Heart left ventricle (tissue), 16 donors: Measurements from ENCODE around the gene KCTD6. TPM values are rescaled to one million over a fixed set of nuclear protein-coding genes. Genes with fewer than 3 reads are reported as not detected.

Experiments
- ATAC-seq, 4 donors: fragments of 200-7000 bp; cut with Tn5 transposase; one replicate each; pipeline ENCODE4 v1.9.1; 2020 to 2022; ENCODE audit warnings: moderate library complexity in 4 of 4, mild to moderate bottlenecking in 3 of 4, moderate number of reproducible peaks in 1 of 4
- DNase-seq, 5 donors: peaks; one replicate each; pipeline ENCODE4 v3.0.0-alpha.2; 2020
- H3K27ac ChIP-seq, 12 donors: fragments of 200-600 bp; sonication (generic) in 4 of 12; one replicate each; pipeline versions ENCODE4 v1.5.0 to v1.8.0; 2016 to 2022; ENCODE audit warnings: mild to moderate bottlenecking in 2 of 12
- H3K27me3 ChIP-seq, 9 donors: fragments of 200-600 bp; sonication (generic) in 2 of 9; one replicate each; pipeline versions ENCODE4 v1.5.1 to v1.8.0; 2016 to 2022; ENCODE audit warnings: mild to moderate bottlenecking in 3 of 9
- H3K36me3 ChIP-seq, 9 donors: fragments of 200-600 bp; sonication (generic) in 2 of 9; one replicate each; pipeline versions ENCODE4 v1.5.0 to v1.8.0; 2018 to 2022; ENCODE audit warnings: mild to moderate bottlenecking in 2 of 9
- H3K4me1 ChIP-seq, 12 donors: fragments of 200-600 bp; sonication (generic) in 4 of 12; one replicate each; pipeline versions ENCODE4 v1.5.0 to v1.8.0; 2016 to 2022; ENCODE audit warnings: mild to moderate bottlenecking in 3 of 12
- H3K4me3 ChIP-seq, 12 donors: fragments of 200-600 bp; sonication (generic) in 4 of 12; one replicate each; pipeline versions ENCODE4 v1.5.0 to v1.8.0; 2017 to 2022; ENCODE audit warnings: mild to moderate bottlenecking in 9 of 12, moderate library complexity in 4 of 12
- H3K9me3 ChIP-seq, 12 donors: fragments of 200-600 bp; sonication (generic) in 4 of 12; one replicate each; pipeline versions ENCODE4 v1.5.0 to v1.8.0; 2016 to 2022; ENCODE audit warnings: mild to moderate bottlenecking in 1 of 12
- CTCF ChIP-seq, 12 donors: fragments of 200-600 bp; sonication (generic) in 4 of 12; IDR thresholded peaks; one replicate each; pipeline versions ENCODE4 v1.5.0 to v1.8.0; 2018 to 2022; ENCODE audit warnings: antibody characterized with exemption in 12 of 12, mild to moderate bottlenecking in 5 of 12
- POLR2A ChIP-seq, 2 donors: fragments of 450-650 bp; IDR thresholded peaks; one replicate each; pipeline ENCODE4 v1.6.1; 2017; ENCODE audit warnings: antibody characterized with exemption in 2 of 2, mild to moderate bottlenecking in 2 of 2, moderate library complexity in 2 of 2
- WGBS, 4 donors: extraction: QIAGEN DNeasy Blood & Tissue Kit in 2 of 4; methylation state at CpG; one replicate each; pipeline versions ENCODE4 v1.1.5 to v1.1.7; 2013 to 2018; 5-methylcytosine and 5-hydroxymethylcytosine counted together
- intact Hi-C, 10 donors: fragments of 100-400 bp; cut with DNase I; formaldehyde crosslinking; loops; one replicate each; pipeline versions ENCODE4 v1.11.1 to v1.14.2; 2022
- polyA plus RNA-seq, 2 donors: library from polyadenylated mRNA; stranded (reverse); fragments of 200-250 nt; gene quantifications; one replicate each; pipeline ENCODE4 v1.2.3, GENCODE V29; 2013
- total RNA-seq, 9 donors: library from RNA; depleted of rRNA in 2 of 9; stranded (reverse); fragments of >200 nt in 2 of 9; fragmentation: NEBNext Ultra II Directional in 3 of 9; extraction: Animal tissue kit (Norgen Biotek cat#: 25700) in 3 of 9; gene quantifications; one replicate each; pipeline versions ENCODE4 v1.1.0 to v1.2.4, GENCODE V29; 2016 to 2023
- donor health status: ischemic (EF 13 %, LVEDD 7.1; RV severe dilation, severe dysfunction).
- donor health status: healthy with polysubstance abuse.
- donor health status: DM: no; HTN: yes; CAD: no.
- donor health status: DM: no; HTN: no; CAD: no.
- donor health status: ischemic (EF 25% LVEDD 6.9; RV normal size, moderate dysfunction).
- donor health status: ischemic (EF 25% LVEDD 5.7; RV mildly dilated, moderate dysfunction).
- donor health status: healthy.
- donor health status: DM: yes; HTN: yes; CAD: no.
- donor health status: ischemic (EF 35%, LVEDD 5.7; RV mildly dilated, moderate dysfunction).
- donor health status: nonischemic (EF 11% LVEDD 7.7; RV severe dilation, severe dysfunction).
- donor health status: DM: yes; HTN: yes; CAD: no.
- donor health status: PGD.
- donor health status: ischemic (EF 29% LVEDD 5.4; RV normal size, mild dysfunction).
- donor health status: nonischemic (EF 23%, LVEDD 6.1; RV moderate dilation, normal function).

Gene KCTD6
- total and polyA plus RNA-seq, 11 donors, result 5.7 to 10.5 (median 6.9) TPM

- 86 to 92% (median 88%) methylated on average over 10 of the region's 10 CpGs for WGBS, 4 donors
Measured at GRCh38 chr3:58539626-58540025, 47.7 kb downstream of the KCTD6 start.

GRCh38 chr3:58540176-58540858 is 48.4 kb downstream of the KCTD6 start:
- no peak for TF ChIP-seq CTCF (IDR thresholded peaks at IDR 0.05)
- TF ChIP-seq POLR2A (IDR thresholded peaks at IDR 0.05), result no peak
- Histone ChIP-seq H3K27ac (no peak overlapping the region), H3K9me3 (no peaks in the 10 kb centered on the region), H3K36me3 (no peaks in the 10 kb centered on the region), H3K4me1 (peaks cover 8 to 29% (median 24%) of the 10 kb centered on the region in 12 donors), H3K4me3 (no peak overlapping the region), H3K27me3 (no peaks in the 10 kb centered on the region)
- no peak for ATAC-seq
- 91 to 95% (median 95%) methylated on average over 8 of the region's 8 CpGs for WGBS, 4 donors
- no peak for DNase-seq
- intact Hi-C loops, result no loop called here

More at GRCh38 chr3:58539626-58540025, 47.7 kb downstream of the KCTD6 start:
- TF ChIP-seq POLR2A (IDR thresholded peaks at IDR 0.05) (no peak), CTCF (IDR thresholded peaks at IDR 0.05) (no peak)
- ATAC-seq, result no peak
- H3K4me1 ChIP-seq, result peaks cover 8 to 30% (median 25%) of the 10 kb centered on the region in 12 donors
- DNase-seq, result no peak
- H3K27me3 ChIP-seq, result no peaks in the 10 kb centered on the region
- intact Hi-C loops, result loop anchor here in 7 of 10 donors (10.0 kb wide), 4 partner anchors 75 to 365 kb away; partner anchors contain the start of gene PDHB (in 3 of the 7)
- peaks cover 0 to 4% (median under 1%) of the 10 kb centered on the region in 9 donors for H3K36me3 ChIP-seq
- H3K27ac ChIP-seq, result no peak overlapping the region
- no peak overlapping the region for H3K4me3 ChIP-seq
- no peaks in the 10 kb centered on the region for H3K9me3 ChIP-seq

- no peaks in the 10 kb centered on the region for H3K36me3 ChIP-seq
- intact Hi-C loops, result no loop called here
- H3K27me3 ChIP-seq, result no peaks in the 10 kb centered on the region
- H3K9me3 ChIP-seq, result no peaks in the 10 kb centered on the region
- TF ChIP-seq CTCF (IDR thresholded peaks at IDR 0.05) (no peak), POLR2A (IDR thresholded peaks at IDR 0.05) (no peak)
- no peak for DNase-seq
- H3K27ac ChIP-seq, result no peak overlapping the region
- no peak for ATAC-seq
- H3K4me3 ChIP-seq, result no peak overlapping the region
- WGBS, 4 donors, result 95% methylated on average over 3 of the region's 3 CpGs
- H3K4me1 ChIP-seq, result no peaks in the 10 kb centered on the region
Measured at GRCh38 chr3:58544541-58544940, 52.6 kb downstream of the KCTD6 start.

GRCh38 chr3:58551636-58552180 is 59.8 kb downstream of the KCTD6 start:
- no peak overlapping the region for H3K4me3 ChIP-seq
- 80 to 83% (median 83%) methylated on average over 4 of the region's 4 CpGs for WGBS, 4 donors
- H3K9me3 ChIP-seq, result peaks cover 0 to 15% (median 0%) of the 10 kb centered on the region in 12 donors
- ATAC-seq (no peak), DNase-seq (no peak)
- no peaks in the 10 kb centered on the region for H3K36me3 ChIP-seq
- TF ChIP-seq CTCF (IDR thresholded peaks at IDR 0.05) (no peak), POLR2A (IDR thresholded peaks at IDR 0.05) (no peak)
- no peaks in the 10 kb centered on the region for H3K4me1 ChIP-seq
- H3K27ac ChIP-seq, result no peak overlapping the region
- H3K27me3 ChIP-seq, result no peaks in the 10 kb centered on the region
- intact Hi-C loops, result no loop called here

Other genes with a start within 250 kb of the KCTD6 start
- 10 to 100 TPM in 8 of 9 donors, 1 to 10 TPM in 1; 9.6 to 32.4 (median 24.0) TPM for gene RPP14, start 185.9 kb upstream of the KCTD6 start, total RNA-seq
- gene RPP14, start 185.9 kb upstream of the KCTD6 start, polyA plus RNA-seq, result 10 to 100 TPM; 18.6 to 27.9 TPM
- 10 to 100 TPM in 6 of 9 donors, 1 to 10 TPM in 3; 5.7 to 21.6 (median 12.4) TPM for gene HTD2, start 185.6 kb upstream of the KCTD6 start, total RNA-seq
- gene HTD2, start 185.6 kb upstream of the KCTD6 start, polyA plus RNA-seq, result 10 to 100 TPM in 1 of 2 donors, 1 to 10 TPM in 1; 2.7 to 19.0 TPM
- gene PXK, start 159.2 kb upstream of the KCTD6 start, total RNA-seq, result 10 to 100 TPM in 7 of 9 donors, 1 to 10 TPM in 2; 8.2 to 24.3 (median 13.6) TPM
- 10 to 100 TPM in 1 of 2 donors, 1 to 10 TPM in 1; 3.4 to 12.1 TPM for gene PXK, start 159.2 kb upstream of the KCTD6 start, polyA plus RNA-seq
- gene PDHB, start 58.3 kb upstream of the KCTD6 start, total RNA-seq, result 100 to 1,000 TPM; 154 to 274 (median 192) TPM
- 100 to 1,000 TPM; 133 to 257 TPM for gene PDHB, start 58.3 kb upstream of the KCTD6 start, polyA plus RNA-seq
- 10 to 100 TPM; 17.6 to 41.9 (median 31.1) TPM for gene ACOX2, start 45.1 kb downstream of the KCTD6 start, total RNA-seq
- 10 to 100 TPM in 1 of 2 donors, 1 to 10 TPM in 1; 6.6 to 38.4 TPM for gene ACOX2, start 45.1 kb downstream of the KCTD6 start, polyA plus RNA-seq
- gene FAM107A, start 85.3 kb downstream of the KCTD6 start, total RNA-seq, result 100 to 1,000 TPM in 3 of 9 donors, 10 to 100 TPM in 6; 24.6 to 144 (median 62.5) TPM
- gene FAM107A, start 85.3 kb downstream of the KCTD6 start, polyA plus RNA-seq, result 10 to 100 TPM; 39.2 to 47.9 TPM
- not detected for gene FAM3D, start 174.7 kb downstream of the KCTD6 start, total RNA-seq
- under 1 TPM in 1 of 2 donors, not detected in 1; 0.06 TPM for gene FAM3D, start 174.7 kb downstream of the KCTD6 start, polyA plus RNA-seq